ENCODE results near the gene METAP1D.

Gene METAP1D

GRCh38 chr2:172073518-172073917 is 73.8 kb downstream of the METAP1D start:
- DNase-seq (ENCODE audit: low read depth in 1 of 2, low spot score in 1 of 2): no peak
- Histone ChIP-seq H3K27me3 (ENCODE audit: insufficient read depth, poor library complexity, severe bottlenecking) (no peaks in the 10 kb centered on the region), H3K27ac (replicated peaks) (no peak overlapping the region), H3K4me3 (replicated peaks; ENCODE audit: insufficient read depth, low read length) (no peak overlapping the region)
- TF ChIP-seq POLR2AphosphoS5 (IDR thresholded peaks at IDR 0.05; ENCODE audit: low read depth) (no peak), REST (IDR thresholded peaks at IDR 0.05; ENCODE audit: insufficient replicate concordance, low read depth) (no peak), SPI1 (IDR thresholded peaks at IDR 0.05; ENCODE audit: borderline replicate concordance, low read depth) (no peak), GABPA (IDR thresholded peaks at IDR 0.05; ENCODE audit: low read depth) (no peak)
- TF ChIP-seq, protein P1, sequence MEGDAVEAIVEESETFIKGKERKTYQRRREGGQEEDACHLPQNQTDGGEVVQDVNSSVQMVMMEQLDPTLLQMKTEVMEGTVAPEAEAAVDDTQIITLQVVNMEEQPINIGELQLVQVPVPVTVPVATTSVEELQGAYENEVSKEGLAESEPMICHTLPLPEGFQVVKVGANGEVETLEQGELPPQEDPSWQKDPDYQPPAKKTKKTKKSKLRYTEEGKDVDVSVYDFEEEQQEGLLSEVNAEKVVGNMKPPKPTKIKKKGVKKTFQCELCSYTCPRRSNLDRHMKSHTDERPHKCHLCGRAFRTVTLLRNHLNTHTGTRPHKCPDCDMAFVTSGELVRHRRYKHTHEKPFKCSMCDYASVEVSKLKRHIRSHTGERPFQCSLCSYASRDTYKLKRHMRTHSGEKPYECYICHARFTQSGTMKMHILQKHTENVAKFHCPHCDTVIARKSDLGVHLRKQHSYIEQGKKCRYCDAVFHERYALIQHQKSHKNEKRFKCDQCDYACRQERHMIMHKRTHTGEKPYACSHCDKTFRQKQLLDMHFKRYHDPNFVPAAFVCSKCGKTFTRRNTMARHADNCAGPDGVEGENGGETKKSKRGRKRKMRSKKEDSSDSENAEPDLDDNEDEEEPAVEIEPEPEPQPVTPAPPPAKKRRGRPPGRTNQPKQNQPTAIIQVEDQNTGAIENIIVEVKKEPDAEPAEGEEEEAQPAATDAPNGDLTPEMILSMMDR (IDR thresholded peaks at IDR 0.05; ENCODE audit: insufficient read depth, low read length): no peak

DNA sequence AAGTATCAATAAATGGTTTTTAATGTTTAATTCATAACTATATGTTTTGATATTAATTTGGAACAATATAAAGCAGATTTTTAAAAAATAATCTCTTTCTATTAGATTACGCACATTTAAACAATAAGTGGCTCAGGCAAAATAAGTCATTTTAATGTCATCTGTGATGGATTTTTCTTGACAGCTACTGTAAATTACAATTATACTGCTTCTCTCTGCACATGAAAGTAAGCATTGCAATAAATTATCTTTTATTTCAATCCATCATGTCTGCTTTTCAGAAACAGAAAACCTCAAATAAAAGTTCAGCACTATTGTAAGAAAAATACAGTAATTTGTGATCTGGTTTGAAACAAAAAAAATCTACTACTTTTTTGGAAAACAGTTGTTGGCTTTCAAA is 74.5 kb downstream of the METAP1D start:
- H3K27ac ChIP-seq (replicated peaks): no peak overlapping the region
- no peak for DNase-seq (ENCODE audit: low read depth in 1 of 2, low spot score in 1 of 2)
- H3K4me3 ChIP-seq (replicated peaks; ENCODE audit: insufficient read depth, low read length): no peak overlapping the region
- TF ChIP-seq GABPA (IDR thresholded peaks at IDR 0.05; ENCODE audit: low read depth) (no peak), POLR2AphosphoS5 (IDR thresholded peaks at IDR 0.05; ENCODE audit: low read depth) (no peak), SPI1 (IDR thresholded peaks at IDR 0.05; ENCODE audit: borderline replicate concordance, low read depth) (no peak), REST (IDR thresholded peaks at IDR 0.05; ENCODE audit: insufficient replicate concordance, low read depth) (no peak)
- TF ChIP-seq, protein P1 (IDR thresholded peaks at IDR 0.05; ENCODE audit: insufficient read depth, low read length): no peak
- no peaks in the 10 kb centered on the region for H3K27me3 ChIP-seq (ENCODE audit: insufficient read depth, poor library complexity, severe bottlenecking)

- Histone ChIP-seq H3K27me3 (ENCODE audit: insufficient read depth, poor library complexity, severe bottlenecking) (peaks cover 39% of the 10 kb centered on the region), H3K4me3 (replicated peaks; ENCODE audit: insufficient read depth, low read length) (no peak overlapping the region), H3K27ac (replicated peaks) (no peak overlapping the region)
- no peak for TF ChIP-seq GABPA (IDR thresholded peaks at IDR 0.05; ENCODE audit: low read depth)
- TF ChIP-seq REST (IDR thresholded peaks at IDR 0.05; ENCODE audit: insufficient replicate concordance, low read depth): no peak
- TF ChIP-seq POLR2AphosphoS5 (IDR thresholded peaks at IDR 0.05; ENCODE audit: low read depth): no peak
- DNase-seq (ENCODE audit: low read depth in 1 of 2, low spot score in 1 of 2): no peak
These were observed 79.7 kb downstream of the METAP1D start for GRCh38 chr2:172079416-172079815.

Data from HL-60 (cell line).